AG08395 (cell line): ENCODE data around the gene LILRA1.
"Not testable (repeated sequence)": the region's sequence is repeated elsewhere in the genome, so short reads cannot be mapped to it uniquely, and the experiment has no call there.

ENCODE experiments used
- DNase-seq: peaks from one replicate; pipeline ENCODE4 v3.0.0; 2012; ENCODE audit warnings: mixed read lengths, low spot score

Gene LILRA1

GRCh38 chr19:54577334-54577733 is 16.1 kb upstream of the LILRA1 start:
- DNase-seq, result no peak

DNA sequence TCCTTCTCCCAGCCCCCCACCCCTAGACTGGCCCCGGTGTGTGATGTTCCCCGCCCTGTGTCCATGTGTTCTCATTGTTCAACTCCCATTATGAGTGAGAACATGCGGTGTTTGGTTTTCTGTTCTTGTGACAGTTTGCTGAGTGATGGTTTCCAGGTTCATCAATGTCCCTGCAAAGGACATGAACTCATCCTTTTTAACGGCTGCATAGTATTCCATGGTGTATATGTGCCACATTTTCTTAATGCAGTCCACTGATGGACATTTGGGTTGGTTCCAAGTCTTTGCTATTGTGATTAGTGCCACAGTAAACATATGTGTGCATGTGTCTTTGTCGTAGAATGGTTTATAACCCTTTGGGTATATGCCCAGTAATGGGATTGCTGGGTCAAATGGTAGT is 15.2 kb upstream of the LILRA1 start:
- not testable (repeated sequence) for DNase-seq

GRCh38 chr19:54586397-54586796 is 7.0 kb upstream of the LILRA1 start:
- no peak for DNase-seq

DNA sequence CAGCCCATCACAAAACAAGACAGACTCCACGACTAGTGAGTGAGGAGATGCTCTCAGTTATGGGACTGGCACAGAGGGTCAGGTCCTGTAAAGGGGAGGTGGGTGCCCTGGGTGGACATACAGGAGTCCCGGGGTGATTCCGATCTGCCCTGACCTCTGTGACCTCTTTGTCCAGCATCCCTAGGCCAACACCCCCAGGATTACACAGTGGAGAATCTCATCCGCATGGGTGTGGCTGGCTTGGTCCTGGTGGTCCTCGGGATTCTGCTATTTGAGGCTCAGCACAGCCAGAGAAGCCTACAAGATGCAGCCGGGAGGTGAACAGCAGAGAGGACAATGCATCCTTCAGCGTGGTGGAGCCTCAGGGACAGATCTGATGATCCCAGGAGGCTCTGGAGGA is 6.4 kb upstream of the LILRA1 start:
- DNase-seq, result no peak

DNA sequence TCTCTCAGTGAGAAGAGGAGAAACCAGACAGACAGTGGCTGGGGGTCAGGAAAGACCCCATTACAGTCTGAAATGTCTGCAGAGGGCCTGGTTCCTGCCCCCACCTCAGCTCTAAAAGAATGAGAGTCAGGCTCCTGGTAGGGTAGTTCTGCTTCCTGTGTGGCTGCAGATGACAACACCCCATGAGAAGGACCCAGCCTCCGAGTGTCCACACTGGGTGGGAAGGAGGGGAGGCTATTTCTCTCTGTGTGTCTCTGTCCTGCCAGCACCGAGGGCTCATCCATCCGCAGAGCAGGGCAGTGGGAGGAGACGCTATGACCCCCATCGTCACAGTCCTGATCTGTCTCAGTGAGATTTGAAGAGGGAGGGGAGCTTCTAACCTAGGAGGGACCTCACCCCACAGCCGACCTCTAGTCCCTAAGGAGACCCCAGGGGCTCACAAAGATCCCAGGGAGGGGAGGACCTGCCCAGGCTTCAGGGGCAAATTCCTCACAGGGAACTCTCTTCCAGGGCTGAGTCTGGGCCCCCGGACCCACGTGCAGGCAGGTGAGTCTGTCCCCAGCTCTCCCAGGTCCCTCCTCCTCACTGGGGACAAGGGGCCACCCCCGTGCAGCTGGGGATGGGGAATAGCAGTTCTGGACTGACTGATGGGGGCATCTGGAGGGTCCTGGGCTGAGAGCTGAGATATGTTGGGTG is 647 bp downstream of the LILRA1 start:
- DNase-seq, result not testable (repeated sequence)

DNA sequence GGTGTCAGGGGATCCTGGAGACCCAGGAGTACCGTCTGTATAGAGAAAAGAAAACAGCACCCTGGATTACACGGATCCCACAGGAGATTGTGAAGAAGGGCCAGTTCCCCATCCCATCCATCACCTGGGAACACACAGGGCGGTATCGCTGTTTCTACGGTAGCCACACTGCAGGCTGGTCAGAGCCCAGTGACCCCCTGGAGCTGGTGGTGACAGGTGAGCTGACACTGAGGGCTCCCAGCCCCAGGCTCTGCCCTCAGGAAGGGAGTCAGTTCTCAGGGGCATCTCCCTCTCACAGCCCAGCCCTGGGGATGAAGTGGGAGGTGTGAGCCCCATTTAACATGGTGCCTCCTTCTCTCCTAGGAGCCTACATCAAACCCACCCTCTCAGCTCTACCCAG is 1.3 kb downstream of the LILRA1 start:
- no peak for DNase-seq

GRCh38 chr19:54595680-54596436 is 2.4 kb downstream of the LILRA1 start:
- not testable (repeated sequence) for DNase-seq

- no peak for DNase-seq
Observed at GRCh38 chr19:54600212-54600611, 6.8 kb downstream of the LILRA1 start.

GRCh38 chr19:54606230-54606629 is 12.8 kb downstream of the LILRA1 start:
- DNase-seq, result no peak

GRCh38 chr19:54606891-54607784 is 13.7 kb downstream of the LILRA1 start:
- no peak for DNase-seq

- DNase-seq, result no peak
Observed at GRCh38 chr19:54607785-54608150, 14.3 kb downstream of the LILRA1 start.

DNA sequence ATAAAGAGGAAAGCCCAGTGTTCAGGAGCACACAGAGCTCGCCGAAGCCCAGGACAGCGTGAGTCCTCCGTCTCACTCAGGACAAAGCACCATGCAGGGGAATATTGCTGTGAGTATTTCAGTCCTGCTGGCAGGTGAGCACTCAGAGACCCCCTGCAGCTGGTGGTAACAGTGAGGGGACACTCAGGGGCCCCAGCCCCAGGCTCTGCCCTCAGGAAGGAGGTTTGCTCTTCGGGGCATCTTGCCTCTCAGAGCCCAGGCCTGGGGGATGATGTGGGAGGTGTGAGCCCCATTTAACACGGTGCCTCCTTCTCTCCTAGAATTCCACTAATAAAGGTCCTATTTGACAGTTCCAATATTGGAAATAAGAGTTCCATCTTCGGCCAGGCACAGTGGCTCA is 14.8 kb downstream of the LILRA1 start:
- DNase-seq, result no peak

DNA sequence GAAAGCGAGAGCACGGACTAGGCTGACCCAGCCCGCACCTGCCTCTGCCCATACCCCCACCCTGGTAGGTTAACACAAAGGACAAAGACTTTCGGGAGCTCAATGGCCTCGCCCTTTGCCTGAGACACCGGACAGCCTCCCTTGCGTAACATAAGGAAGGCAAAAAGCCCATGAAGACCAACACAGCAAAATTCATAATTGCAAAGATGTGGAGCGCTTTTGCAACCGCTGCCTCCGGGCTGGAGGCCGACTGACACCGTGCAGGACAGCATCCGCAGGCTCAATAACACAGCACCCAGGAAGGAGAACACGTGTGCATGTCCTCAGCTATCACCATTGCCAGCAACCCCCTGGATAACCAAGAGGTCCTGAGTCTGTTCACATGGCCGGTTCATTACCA is 15.4 kb downstream of the LILRA1 start:
- no peak for DNase-seq

- no peak for DNase-seq
Observed at GRCh38 chr19:54609356-54609791, 15.9 kb downstream of the LILRA1 start.

GRCh38 chr19:54612428-54612827 is 19.0 kb downstream of the LILRA1 start:
- no peak for DNase-seq

- DNase-seq, result no peak
Observed at GRCh38 chr19:54614726-54615125, 21.3 kb downstream of the LILRA1 start.

GRCh38 chr19:54616057-54616456 is 22.6 kb downstream of the LILRA1 start:
- no peak for DNase-seq

DNA sequence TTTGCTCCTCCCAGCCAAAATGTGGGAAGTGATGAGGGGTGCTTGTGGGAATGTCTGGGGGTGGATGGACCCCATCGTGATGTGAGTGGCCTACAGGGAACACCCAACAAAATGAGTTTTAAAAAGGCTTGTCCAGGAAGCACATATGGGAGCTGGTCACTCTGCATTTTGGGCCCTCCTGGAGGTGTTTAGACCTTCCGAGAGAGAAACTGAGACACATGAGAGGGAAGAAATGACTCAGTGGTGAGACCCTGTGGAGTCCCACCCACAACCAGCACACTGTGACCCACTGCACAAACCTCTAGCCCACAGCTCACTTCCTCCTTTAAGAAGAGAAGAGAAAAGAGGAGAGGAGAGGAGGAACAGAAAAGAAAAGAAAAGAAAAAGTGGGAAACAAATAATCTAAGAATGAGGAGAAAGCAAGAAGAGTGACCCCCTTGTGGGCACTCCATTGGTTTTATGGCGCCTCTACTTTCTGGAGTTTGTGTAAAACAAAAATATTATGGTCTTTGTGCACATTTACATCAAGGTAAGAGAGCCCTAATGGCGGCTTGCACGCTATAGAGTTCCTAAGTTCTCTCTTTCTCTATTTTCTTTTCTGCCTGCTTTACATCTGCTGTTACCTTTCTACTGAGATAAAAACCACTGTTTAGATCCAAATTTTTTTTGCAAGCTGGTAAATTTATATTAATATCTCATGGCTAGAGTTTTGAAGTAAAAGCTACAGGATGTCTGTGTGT is 23.6 kb downstream of the LILRA1 start:
- DNase-seq, result no peak

GRCh38 chr19:54620464-54620863 is 27.0 kb downstream of the LILRA1 start:
- no peak for DNase-seq

- DNase-seq, result no peak
Observed at GRCh38 chr19:54622431-54622830, 29.0 kb downstream of the LILRA1 start.

GRCh38 chr19:54624234-54624633 is 30.8 kb downstream of the LILRA1 start:
- DNase-seq, result not testable (repeated sequence)
